ENCODE results near the gene POLR1F. TPM values are rescaled to one million over a fixed set of nuclear protein-coding genes. Genes with fewer than 3 reads are reported as not detected.

POLR1F gene
- total and polyA plus RNA-seq, 9 of the 15 experiments (the other 6 are each of a cell fraction or from before 2014, with no cell fraction given), result 17.5 to 95.3 (median 32.7) TPM

DNA sequence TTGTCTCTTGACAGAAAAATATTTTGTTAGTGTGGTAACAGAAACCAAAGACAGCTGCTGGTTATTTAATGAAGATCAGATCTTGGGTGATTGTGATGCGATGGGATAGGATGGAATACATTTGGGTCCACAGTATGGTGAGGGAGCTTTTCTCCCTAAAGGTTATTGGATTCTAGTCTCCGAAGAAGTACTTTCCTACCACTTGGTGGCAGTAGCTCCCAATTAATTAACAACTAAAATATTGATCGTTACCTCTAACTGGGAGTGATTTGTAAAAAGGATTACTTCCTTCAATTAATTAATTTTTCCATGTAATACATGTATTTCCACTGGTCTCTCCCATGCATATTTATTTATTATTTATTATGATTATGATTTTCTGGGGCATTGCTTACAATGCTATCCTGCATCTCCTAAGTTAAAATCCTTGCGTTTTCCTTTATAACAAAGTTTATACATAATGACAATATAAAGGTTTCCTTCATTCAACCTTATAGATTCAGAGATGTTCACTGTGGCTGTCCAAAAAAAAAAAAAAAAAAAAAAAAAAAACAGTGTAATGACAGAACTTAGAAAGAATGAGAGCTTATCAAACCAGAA is 39.0 kb upstream of the POLR1F start:
- no peak overlapping the region for H3K27ac ChIP-seq (ENCODE audit: extremely low read depth, low read depth, low read length)
- no peaks in the 10 kb centered on the region for H3K36me3 ChIP-seq (ENCODE audit: control insufficient read depth, insufficient read depth, low read length)
- H3K4me2 ChIP-seq (ENCODE audit: insufficient read depth, low read length), result no peak overlapping the region
- H3K9ac ChIP-seq (ENCODE audit: insufficient read depth in 1 of 2, low read depth in 2 of 2, low read length in 2 of 2), result no peak overlapping the region
- intact Hi-C loops (cut with micrococcal nuclease), result loop anchor here (2.0 kb wide), 2 partner anchors 693 to 851 kb away; no protein-coding TSS in a partner anchor
- DNase-seq (ENCODE audit: extremely low read depth in 1 of 4, low spot score in 3 of 4), result peak; percentile 16 to 45 (median 23)
- no peaks in the 10 kb centered on the region for H3K27me3 ChIP-seq (ENCODE audit: control insufficient read depth in 2 of 2, insufficient read depth in 2 of 2, low read length in 2 of 2)
- no peaks in the 10 kb centered on the region for H3K9me1 ChIP-seq (ENCODE audit: control insufficient read depth, insufficient read depth, low read length)
- CTCF ChIA-PET (ENCODE audit: low intra/inter-chr PET ratio), result interaction anchor here (0.8 to 1.6 kb wide), 4 partner anchors 563 to 1211 kb away, joined by 3 read pairs; no protein-coding TSS in a partner anchor
- no peak overlapping the region for H2AFZ ChIP-seq (ENCODE audit: low read depth, low read length)
- no peaks in the 10 kb centered on the region for H4K20me1 ChIP-seq (replicated peaks; ENCODE audit: control insufficient read depth, insufficient read depth, low read length)
- no peaks in the 10 kb centered on the region for H3K9me3 ChIP-seq (replicated peaks; ENCODE audit: control insufficient read depth, insufficient read depth, low read depth, low read length)
- in situ Hi-C loops (cut with MboI), result loop anchor here (10.0 kb wide), 1 partner anchor 697 kb away; no protein-coding TSS in a partner anchor
- no peaks in the 10 kb centered on the region for H3K79me2 ChIP-seq (ENCODE audit: control insufficient read depth, insufficient read depth, low read length)
- ATAC-seq, result peak; percentile 75
- no peak overlapping the region for H3K4me3 ChIP-seq
- 7% methylated on average over 4 of the region's 4 CpGs for WGBS (ENCODE audit: insufficient coverage, low coverage, missing lambda C conversion rate)
- no peaks in the 10 kb centered on the region for H3K4me1 ChIP-seq (replicated peaks in 1 of 2; ENCODE audit: control insufficient read depth in 2 of 2, insufficient read depth in 2 of 2, low read length in 2 of 2)
- FAIRE-seq, result peak; percentile 46
- TF ChIP-seq, protein P1, sequence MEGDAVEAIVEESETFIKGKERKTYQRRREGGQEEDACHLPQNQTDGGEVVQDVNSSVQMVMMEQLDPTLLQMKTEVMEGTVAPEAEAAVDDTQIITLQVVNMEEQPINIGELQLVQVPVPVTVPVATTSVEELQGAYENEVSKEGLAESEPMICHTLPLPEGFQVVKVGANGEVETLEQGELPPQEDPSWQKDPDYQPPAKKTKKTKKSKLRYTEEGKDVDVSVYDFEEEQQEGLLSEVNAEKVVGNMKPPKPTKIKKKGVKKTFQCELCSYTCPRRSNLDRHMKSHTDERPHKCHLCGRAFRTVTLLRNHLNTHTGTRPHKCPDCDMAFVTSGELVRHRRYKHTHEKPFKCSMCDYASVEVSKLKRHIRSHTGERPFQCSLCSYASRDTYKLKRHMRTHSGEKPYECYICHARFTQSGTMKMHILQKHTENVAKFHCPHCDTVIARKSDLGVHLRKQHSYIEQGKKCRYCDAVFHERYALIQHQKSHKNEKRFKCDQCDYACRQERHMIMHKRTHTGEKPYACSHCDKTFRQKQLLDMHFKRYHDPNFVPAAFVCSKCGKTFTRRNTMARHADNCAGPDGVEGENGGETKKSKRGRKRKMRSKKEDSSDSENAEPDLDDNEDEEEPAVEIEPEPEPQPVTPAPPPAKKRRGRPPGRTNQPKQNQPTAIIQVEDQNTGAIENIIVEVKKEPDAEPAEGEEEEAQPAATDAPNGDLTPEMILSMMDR (IDR thresholded peaks at IDR 0.05 in 2 of 3, conservative IDR thresholded peaks at IDR 0.05 in 1 of 3; ENCODE audit: insufficient read depth in 2 of 3, low read depth in 1 of 3, low read length in 3 of 3), result peak; percentile 32 to 62 (median 44); a peak in 5 of 6 replicates
- TF ChIP-seq TFAM (CRISPR knock-in tag; conservative IDR thresholded peaks at IDR 0.05) (no peak), SMC3 (conservative IDR thresholded peaks at IDR 0.05; ENCODE audit: insufficient read depth, low read depth, low read length) (0 out of 2 replicates have a peak, but pooled peaks have one; percentile 38), RAD21 (CRISPR knock-in tag; conservative IDR thresholded peaks at IDR 0.05 in 1 of 2, IDR thresholded peaks at IDR 0.05 in 1 of 2) (peak; percentile 66), HEY1 (CRISPR knock-in tag; IDR thresholded peaks at IDR 0.05; ENCODE audit: borderline replicate concordance) (no peak), GTF2A2 (tag; IDR thresholded peaks at IDR 0.05) (no peak)
- TF ChIP-seq, protein P2, sequence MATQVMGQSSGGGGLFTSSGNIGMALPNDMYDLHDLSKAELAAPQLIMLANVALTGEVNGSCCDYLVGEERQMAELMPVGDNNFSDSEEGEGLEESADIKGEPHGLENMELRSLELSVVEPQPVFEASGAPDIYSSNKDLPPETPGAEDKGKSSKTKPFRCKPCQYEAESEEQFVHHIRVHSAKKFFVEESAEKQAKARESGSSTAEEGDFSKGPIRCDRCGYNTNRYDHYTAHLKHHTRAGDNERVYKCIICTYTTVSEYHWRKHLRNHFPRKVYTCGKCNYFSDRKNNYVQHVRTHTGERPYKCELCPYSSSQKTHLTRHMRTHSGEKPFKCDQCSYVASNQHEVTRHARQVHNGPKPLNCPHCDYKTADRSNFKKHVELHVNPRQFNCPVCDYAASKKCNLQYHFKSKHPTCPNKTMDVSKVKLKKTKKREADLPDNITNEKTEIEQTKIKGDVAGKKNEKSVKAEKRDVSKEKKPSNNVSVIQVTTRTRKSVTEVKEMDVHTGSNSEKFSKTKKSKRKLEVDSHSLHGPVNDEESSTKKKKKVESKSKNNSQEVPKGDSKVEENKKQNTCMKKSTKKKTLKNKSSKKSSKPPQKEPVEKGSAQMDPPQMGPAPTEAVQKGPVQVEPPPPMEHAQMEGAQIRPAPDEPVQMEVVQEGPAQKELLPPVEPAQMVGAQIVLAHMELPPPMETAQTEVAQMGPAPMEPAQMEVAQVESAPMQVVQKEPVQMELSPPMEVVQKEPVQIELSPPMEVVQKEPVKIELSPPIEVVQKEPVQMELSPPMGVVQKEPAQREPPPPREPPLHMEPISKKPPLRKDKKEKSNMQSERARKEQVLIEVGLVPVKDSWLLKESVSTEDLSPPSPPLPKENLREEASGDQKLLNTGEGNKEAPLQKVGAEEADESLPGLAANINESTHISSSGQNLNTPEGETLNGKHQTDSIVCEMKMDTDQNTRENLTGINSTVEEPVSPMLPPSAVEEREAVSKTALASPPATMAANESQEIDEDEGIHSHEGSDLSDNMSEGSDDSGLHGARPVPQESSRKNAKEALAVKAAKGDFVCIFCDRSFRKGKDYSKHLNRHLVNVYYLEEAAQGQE (IDR thresholded peaks at IDR 0.05; ENCODE audit: borderline replicate concordance), result peak; percentile 25; the same call in 1 of the 2 replicates
- TF ChIP-seq, protein P2 (CRISPR knock-in tag; IDR thresholded peaks at IDR 0.05; ENCODE audit: low read depth), result no peak
- TF ChIP-seq, protein P3, sequence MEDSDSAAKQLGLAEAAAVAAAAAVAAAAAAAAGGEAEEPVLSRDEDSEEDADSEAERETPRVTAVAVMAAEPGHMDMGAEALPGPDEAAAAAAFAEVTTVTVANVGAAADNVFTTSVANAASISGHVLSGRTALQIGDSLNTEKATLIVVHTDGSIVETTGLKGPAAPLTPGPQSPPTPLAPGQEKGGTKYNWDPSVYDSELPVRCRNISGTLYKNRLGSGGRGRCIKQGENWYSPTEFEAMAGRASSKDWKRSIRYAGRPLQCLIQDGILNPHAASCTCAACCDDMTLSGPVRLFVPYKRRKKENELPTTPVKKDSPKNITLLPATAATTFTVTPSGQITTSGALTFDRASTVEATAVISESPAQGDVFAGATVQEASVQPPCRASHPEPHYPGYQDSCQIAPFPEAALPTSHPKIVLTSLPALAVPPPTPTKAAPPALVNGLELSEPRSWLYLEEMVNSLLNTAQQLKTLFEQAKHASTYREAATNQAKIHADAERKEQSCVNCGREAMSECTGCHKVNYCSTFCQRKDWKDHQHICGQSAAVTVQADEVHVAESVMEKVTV (CRISPR knock-in tag; IDR thresholded peaks at IDR 0.05), result peak; percentile 7; the same call in 1 of the 2 replicates
- POLR2A ChIA-PET, result interaction anchor here (0.7 to 1.1 kb wide), 2 partner anchors 298 to 850 kb away, joined by 3 to 5 read pairs; no protein-coding TSS in a partner anchor
- BruUV-seq (replicated peaks), result no TSS peak

All from K562 (cell line).